NCI-H226 (cell line): ENCODE results near the gene SERTAD2.

Experiments used
- DNase-seq: peaks from one replicate; pipeline ENCODE4 v3.0.0-alpha.2; 2015

The SERTAD2 gene

DNA sequence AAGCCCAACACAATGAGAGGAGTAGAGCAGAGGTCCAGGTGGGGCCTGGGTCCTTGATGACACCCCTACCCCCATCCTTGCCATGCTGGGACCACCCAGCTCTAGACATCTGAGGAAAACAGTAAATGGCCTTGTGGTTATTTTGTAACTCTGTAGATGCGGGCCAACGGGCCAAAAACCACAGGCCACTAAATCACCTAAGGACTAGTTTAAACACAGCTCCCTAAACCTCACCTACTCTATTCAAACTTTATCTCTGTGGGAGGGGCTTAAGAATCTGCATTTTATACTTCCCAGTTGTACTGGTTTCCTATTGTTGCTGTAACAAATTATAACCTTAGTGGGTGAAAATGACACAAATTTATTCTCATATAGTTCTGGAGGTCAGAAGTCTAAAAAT, 19.0 kb upstream of the SERTAD2 start:
- DNase-seq, result no peak

DNA sequence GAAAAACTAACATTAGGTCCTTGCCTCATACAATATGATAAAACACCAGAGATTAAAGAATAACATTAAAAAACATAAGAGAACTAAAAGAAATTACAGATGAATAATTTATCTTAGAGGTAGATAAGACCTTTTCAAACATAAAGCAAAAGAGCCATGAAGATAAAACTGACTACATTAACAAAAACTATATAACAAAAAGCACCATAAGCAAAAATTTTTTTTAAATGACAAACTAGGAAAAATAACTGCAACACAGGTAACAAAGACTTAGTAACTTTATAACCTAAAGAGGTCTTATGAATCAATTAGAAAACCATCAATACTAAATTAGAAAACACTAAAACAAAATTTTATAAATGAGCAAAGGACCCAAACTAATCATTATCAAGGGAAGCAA, 16.3 kb upstream of the SERTAD2 start:
- no peak for DNase-seq

DNA sequence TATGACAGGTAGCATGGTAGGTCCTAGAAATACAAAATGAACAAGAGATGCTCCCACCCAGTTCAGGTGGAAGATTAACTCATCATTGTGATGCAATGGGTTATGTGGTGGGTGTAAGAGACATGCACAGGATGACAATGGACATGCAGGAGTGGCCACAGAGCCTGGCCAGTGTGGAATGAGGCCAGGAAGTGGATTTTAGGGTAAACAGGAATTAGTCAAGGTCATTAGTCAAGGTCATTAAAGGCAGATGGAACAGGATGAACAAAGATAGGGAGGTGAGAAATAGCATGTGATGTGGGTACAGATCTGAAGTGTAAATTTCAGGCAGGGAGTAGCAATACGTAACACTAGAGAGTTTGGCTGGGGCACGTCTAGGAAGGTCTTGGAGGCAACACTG, 15.6 kb upstream of the SERTAD2 start:
- DNase-seq, result no peak

DNA sequence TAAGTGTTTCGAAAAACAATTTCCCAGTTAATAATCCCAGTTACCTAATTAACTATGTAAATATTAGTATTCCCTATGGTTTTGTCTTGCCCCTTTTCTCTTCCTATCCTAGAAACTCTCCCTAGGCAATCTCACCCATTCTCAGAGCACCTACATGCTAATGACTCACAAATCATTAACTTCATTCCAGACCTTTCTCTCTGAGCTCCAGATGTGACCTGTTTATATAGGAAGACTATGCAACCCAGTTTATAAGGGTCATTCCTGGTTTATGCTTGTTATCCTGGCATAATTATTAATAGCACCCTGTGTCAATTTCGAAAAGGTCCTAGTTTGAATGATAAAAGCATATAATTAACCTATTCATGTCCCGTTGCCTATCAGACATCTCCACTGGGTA, 14.8 kb upstream of the SERTAD2 start:
- no peak for DNase-seq

DNA sequence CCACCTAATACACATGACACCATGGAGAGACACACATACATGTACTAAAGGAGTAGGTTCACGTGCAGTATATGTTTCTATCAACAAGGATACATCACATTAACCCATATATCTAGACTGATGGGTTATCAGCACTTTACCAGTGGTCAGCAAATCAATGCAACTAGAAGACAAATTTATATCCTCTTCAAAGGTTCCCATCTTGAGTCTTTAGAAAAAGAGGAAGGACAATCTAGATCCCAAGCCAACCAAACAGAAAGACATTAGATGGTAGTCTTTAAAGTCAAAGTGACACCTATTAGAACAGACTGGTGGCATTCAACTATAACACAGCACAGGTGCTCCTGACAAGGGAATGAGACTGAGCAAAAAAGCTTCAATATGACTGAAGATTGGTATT, 13.8 kb upstream of the SERTAD2 start:
- no peak for DNase-seq

DNA sequence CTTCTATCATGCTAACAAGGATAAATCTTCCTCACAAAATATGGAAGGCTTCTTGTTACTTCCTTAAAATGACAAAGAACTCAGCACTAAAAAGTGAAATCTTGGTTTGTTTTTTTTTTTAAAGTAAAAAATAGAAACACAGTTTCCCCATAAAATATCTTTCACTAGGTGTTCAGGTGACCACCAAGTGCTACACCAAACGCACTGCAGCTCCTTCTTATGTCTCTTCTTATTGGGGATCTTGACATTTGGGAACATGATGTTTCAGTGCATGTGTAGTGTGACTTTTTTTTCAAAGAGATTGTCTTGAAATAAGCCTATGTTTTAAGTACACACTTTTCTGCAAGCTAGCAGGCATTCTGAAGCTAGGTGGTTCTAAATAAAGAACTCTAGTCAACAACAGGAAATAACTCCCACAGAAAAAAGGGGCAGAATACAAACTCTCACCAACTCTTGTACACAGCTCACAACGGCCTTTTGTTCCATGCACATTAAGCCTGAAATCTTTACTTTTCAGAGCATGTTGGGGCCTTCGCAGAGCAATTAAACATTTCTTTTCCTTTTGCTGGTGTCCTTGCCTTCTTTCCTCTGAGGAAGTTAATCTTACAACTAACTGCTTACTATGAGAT, 13.2 kb upstream of the SERTAD2 start:
- no peak for DNase-seq

DNA sequence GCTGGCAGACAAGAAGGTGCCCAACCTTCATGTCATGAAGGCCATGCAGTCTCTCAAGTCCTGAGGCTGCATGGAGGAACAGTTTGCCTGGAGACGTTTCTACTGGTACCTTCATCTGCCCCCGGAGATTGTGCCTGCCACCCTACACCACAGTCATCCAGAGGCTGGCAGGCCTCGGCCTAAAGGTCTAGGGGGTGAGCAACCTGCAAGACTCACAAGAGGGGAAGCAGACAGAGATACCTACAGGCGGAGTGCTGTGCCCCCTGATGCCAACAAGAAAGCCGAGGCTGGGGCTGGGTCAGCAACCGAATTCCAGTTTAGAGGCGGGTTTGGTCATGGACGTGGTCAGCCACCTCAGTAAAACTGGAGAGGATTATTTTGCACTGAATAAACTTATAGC, 12.0 kb upstream of the SERTAD2 start:
- no peak for DNase-seq

DNA sequence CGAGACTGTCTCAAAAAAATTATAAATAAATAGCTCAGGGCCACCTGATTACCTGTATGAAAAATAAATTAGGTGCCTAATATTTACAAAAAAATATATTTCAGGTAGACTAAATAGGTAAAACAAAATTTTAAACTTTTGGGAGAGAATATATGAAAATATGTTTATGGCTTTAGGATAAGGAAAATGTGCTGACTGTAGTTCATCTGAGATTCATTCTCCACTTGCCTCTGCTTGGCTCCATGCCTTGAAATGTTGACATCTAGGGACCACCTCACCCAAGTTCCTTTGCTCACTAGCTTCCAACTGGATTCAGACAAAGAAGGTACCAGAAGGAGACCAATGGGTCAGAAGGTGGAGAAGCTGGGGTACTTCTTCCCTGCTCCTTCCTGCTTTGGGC, 9.7 kb upstream of the SERTAD2 start:
- no peak for DNase-seq

DNA sequence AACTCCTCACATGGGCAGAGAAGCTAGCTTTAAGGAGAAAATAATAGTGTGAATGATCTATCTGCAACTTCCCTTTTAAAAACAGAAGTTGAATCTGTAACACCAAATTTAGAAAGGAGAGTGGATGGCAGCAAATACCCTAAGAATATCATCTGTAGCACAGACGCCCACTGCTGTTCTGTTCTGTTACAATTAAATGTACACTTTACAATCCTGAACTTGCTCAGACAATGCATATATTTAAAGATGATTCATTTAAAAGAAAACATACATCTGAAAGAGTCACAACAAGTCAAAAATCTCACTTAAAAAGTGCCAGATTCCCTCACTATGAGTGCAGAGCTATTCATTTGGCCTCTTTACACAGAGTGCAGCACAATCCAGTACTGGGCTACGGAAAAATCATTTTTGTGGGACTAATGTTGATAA, 8.0 kb upstream of the SERTAD2 start:
- no peak for DNase-seq

DNA sequence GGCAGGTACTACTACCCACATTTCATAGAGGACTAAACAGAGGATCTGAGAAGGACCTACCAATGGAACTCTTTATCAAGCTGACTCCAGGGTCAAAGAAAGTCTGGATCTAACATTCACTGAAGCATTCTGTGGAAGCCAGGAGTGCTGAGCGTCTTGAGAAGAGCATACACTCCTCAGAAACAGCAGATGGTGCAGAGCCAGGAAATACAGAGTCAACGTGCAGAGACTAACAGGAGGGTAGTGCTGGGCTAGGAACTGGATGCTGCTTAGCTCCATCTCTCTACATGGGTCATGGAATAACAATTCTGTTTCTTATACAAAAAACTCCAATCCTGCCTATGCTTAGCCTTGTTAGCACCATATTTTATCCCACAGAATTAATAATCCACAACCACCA, 5.5 kb upstream of the SERTAD2 start:
- DNase-seq, result no peak

DNA sequence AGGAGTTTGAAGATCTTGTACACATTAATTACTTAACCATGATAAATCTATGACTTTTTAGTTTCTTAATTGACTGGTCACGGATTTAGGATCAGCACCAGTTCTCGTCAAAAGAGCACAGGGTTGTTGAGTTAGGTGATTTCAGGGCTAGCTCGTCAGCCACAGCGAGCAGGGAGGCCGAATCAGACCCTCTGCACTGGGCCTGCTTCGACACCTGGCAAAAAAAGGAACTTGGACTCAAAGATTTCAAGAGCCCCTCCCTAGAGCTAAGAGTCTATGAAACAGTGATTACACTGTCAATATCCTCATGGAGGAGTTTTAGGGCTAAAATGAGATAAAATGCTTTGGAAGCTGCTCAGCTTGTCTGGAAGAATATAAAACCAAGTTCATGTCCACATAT, 4.6 kb upstream of the SERTAD2 start:
- DNase-seq, result no peak

DNA sequence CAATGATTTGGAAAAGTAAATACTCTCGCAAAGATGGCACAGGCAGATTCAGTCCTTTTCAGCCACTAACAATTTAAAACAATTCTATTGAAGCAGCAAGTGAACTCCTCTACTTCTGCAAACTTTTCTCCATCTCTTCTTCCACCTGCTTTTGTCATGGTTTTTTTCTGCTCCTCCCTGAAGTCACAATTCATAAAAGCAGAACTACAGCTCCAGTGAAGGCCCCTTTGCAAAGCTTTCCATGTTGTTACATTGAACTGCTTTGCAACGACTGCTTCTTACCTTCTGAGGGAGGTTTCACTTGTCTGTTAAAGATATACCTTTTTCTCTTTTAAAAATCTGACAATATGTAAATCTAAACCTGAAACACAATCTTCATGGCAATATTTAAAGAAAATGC, 3.7 kb upstream of the SERTAD2 start:
- no peak for DNase-seq

DNA sequence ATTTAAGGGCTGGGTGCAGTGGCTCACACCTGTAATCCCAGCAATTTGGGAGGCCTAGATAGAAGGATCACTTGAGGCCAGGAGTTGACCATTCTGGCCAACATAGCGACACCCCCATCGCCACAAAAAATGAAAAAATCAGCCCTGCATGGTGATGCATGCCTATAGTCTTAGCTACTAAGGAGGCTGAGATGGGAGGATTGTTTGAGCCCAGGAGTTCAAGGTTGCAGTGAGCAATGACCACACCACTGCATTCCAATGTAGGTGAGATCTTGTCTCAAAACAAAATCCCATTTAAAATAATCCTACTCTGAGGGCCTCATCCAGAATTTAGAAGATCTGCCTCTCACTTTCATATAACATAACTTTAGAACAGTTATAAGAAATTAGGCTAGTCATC, 2.7 kb upstream of the SERTAD2 start:
- peak; percentile 65 for DNase-seq

DNA sequence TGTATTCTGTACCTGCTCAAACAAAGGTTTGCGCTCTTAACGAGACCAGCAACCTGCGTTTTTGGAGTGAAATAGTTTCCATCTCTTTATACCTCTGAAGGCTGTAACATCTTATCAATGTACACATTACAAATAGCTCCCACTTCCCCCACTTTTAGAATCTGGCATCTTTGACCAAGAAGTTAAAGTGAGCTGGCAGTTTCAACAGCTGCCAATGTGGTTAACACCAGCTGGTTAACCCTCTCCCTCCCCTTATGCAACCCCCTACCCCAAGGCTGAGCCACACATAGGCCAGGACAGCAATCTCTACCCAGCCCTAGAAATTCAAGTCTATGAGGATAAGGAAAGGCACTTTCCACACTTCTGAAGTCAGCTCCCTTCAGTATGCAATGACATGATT, 2.2 kb upstream of the SERTAD2 start:
- DNase-seq, result peak; percentile 33

DNA sequence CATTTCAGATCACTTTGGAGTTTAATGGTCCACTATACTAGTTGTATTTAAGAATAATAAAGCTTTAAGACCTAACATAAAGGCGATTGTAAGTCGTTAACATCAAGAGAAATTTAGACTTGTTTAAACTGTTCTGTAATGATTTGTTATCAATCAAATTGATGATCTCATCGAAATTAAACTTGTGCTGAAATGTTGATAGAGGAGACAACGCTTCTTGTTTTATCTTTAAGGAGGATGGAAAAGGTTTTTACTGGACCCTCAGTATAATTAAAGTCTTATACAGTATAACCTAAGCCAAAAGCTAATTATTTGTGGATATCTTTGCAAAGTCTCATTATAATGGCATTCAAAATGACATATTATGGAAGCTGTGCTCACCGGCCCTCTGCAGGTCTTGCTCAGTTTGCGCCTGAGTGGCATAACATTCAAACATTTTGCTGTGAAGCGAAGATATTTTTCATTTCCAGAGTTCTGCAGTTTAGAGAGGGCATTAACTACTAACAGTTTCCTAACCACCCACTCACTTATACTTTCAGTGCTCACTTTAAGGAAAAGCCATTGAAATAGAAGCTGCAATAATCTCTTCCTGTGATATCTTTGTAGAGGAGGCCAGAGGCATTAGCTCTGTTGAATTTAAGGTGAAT, 1.4 kb upstream of the SERTAD2 start:
- DNase-seq, result no peak

DNA sequence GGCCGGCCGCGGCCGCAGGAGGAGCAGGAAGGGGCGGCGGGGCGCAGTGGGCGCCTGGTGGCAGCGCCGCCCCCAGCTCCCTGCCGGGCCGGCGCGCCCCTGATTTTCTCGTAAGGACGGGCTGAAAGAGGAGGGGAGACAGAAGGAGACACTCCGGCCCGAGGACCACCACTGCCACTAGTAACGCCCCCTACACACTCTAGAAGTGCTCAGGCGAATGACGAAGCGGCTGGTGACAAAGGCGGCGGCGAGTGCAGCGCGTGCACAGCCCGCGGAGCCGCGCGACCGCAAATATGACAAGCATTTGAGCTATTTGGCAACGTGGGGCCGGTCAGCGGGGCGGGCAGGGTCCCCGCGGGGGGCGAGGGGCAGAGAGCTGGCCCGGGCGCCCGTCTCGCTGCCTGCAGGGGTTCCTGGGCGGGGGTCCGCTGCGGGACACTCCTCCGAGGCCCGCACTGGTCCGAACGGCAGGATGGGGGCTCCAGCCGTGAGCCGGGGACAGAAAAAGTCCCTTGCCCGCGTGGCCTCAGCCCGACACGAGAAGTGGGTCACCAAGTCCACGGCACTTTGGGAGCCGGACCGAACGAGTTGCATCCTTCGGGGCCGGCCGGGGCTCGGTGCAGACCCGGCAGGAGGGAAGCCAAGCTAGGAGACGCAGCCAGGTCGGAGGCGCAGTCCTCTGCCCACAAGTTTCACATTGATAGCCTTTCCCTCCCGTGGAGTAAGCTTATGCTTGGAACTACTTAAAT, 524 bp upstream of the SERTAD2 start:
- peak; percentile 65 for DNase-seq

DNA sequence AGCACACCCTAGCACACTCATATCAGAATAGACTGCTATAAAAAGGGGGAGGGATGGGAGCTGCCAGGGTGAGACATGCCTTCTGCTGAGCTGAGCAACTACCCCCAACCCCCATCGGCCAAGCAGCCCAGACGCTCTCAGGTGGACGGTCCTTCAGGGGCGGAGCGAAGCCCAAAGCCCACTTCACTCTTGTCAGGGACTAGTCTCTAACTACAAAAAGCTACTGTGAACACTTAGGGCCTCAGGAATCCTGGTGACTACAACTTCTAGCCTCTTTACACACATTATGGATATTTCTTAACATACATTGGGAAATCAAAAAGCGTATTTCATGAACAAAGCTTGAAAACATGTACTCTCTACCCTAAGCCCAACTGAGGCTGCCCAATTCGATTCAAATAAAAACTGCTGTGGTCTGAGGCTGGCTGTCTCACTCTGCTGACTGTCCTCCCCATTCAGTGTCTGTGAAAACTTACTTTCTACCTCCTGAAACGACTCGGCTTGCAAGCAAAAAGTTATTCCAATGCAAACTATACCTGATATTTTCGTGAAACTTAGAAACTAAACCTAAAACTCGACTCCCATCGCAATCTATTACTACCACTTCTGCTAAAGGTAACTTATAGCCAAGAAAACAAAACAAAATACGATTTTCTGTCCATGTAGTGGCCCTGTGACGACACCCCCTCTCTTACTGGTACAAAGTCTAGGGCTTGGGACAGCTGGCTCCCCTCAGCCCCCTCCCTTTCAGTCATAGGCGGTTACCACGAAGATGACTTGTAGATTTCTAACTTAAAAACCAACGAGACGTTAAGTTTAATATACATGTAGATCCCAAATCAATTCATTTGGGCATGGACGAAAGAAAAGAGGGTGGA, 1.2 kb downstream of the SERTAD2 start:
- DNase-seq, result peak; percentile 57

DNA sequence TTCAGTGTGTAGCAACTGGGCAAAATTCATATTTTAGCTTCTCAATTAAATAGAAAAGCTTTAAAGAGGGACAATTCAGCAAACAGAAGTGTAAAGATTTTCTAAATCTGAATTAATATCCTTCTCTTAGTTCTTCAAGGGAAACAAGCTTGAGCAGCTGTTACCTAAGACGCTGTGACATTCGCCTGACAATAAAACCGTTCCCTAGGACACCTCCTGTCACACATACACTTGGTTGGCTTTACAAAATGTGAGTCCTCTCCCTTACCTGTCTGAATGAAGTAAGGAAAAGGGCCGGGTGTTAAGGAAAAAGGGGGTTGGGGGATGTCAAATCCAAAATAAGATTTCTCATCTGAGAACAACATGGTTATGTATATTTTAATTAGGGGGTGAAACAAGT, 2.1 kb downstream of the SERTAD2 start:
- no peak for DNase-seq

DNA sequence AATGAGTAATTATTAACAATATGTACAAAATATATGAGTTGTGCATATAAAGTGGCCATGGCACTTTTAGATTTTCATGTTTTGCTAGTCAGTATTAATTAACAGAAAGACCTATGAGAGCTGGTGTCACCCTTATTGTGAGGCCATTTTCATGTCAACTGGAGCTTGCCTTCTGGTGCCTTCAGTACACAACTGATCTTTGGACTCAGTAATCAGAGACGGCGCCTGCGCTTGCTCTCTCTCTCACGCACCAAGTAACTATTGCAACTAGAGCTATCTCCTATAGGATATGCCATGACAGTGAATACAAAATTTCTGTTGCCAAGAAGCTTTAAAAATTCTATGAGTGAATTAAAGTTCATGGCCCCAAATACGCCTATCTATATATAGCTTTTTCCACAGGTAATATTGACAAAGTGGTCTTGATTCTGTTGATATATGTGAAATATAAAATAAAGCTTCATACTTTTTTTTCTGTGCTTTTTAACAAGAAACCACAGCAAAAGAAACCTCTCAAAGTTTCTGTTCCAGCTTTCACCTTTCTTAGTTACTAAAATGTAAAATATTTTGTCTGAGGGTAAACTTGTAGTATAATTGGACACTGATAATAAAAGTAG, 2.9 kb downstream of the SERTAD2 start:
- DNase-seq, result no peak

DNA sequence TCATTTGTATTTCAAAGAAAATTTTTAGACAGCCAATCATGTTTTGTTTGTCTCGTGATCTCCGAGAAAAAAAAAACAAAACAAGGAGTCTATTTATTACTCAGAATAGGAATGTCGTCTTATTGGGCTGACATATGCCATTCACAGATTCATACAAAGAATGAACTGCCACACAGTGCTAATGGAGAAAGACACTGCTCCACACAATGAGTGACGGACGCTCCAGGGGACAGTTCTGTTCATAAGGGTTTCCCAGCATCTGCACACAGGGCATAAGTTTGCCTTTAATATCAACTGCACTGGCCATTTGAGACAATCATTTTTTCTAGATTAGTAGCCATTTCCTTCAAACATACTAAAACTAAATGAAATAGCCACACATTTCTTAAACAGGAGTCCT, 3.4 kb downstream of the SERTAD2 start:
- DNase-seq, result no peak

DNA sequence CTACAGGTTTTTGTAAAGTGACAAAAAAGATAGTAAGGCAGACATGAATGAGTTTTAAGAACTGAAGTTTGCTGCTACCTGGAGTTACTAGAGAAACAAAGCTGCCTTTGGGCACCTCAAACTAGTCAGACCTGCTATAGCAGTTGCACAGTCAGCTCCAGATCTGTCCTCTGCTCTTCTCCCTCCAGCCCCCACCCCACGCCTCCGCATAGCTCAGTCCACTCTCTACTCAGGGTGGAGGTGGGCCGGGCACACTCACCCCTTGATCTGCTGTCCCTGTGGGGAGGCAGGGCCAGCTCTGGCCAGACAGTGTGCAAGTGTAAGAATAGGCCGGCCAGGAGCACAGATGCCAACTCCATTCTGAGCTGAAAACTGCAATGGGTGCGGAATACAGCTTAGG, 4.1 kb downstream of the SERTAD2 start:
- DNase-seq, result no peak

DNA sequence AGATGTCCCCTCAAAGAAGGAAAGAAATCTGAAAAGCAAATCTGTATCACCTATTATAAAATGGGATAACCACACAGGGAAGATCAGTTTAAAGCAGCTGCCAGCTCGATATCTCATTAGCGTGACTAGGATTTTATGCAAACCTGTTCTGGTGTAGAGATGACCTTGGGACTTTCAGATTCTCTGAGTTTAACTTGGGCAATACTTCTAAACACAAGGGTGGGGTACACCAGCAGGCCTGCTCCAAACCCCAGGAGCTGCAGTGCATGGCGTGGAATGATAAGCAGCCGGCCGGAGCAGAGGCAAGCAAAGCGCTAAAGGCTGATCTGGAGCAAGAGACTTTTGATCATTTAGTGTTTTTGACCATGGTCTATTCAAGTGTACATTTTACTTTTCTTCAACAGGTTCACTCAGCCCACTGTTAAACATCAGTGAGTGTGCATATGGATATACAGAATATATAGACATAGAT, 4.7 kb downstream of the SERTAD2 start:
- DNase-seq, result no peak
